CD4-positive, alpha-beta T cell (primary cell): Measurements from ENCODE around the gene THADA. TPM values are rescaled to one million over a fixed set of nuclear protein-coding genes. Genes with fewer than 3 reads are reported as not detected.

Experiments
- ATAC-seq: fragments of 200-7000 bp; cut with Tn5 transposase; one replicate; pipeline ENCODE4 v1.10.0; 2022; ENCODE audit warnings: mild to moderate bottlenecking; ENCODE audit not compliant: poor library complexity
- CTCF ChIA-PET: fragments of 350-600 bp; sonication (Branson Sonifier 250); formaldehyde crosslinking; loops from one replicate; lab custom pipeline; 2021; ENCODE audit warnings: antibody characterized with exemption, inconsistent platforms; lab: Charles Lee
- POLR2A ChIA-PET: fragments of 350-600 bp; sonication (Branson Sonifier 250); formaldehyde crosslinking; loops from one replicate; lab custom pipeline; 2021; ENCODE audit warnings: antibody characterized with exemption, inconsistent platforms; lab: Charles Lee
- DNase-seq, 14 experiments: peaks; one replicate each; pipeline ENCODE4 v3.0.0-alpha.2; 2013 to 2020; ENCODE audit warnings: mixed read lengths in 2 of 14
- H3K27ac ChIP-seq, 2 donors: one replicate each; pipeline versions ENCODE4 v1.5.1 to v1.7.0; 2013; ENCODE audit warnings: low read length in 2 of 2, low read depth in 1 of 2, mild to moderate bottlenecking in 1 of 2
- H3K27me3 ChIP-seq, 2 experiments: 1 replicate in 1 of 2; 2 replicates in 1 of 2; pipeline versions ENCODE4 v1.6.1 to v1.7.0; 2013; ENCODE audit warnings: low read length in 2 of 2, control low read depth in 1 of 2, mild to moderate bottlenecking in 1 of 2, moderate library complexity in 1 of 2; ENCODE audit not compliant: insufficient read depth in 2 of 2, control insufficient read depth in 1 of 2
- H3K36me3 ChIP-seq: one replicate; pipeline ENCODE4 v1.6.1; 2013; ENCODE audit warnings: low read length, control low read depth; ENCODE audit not compliant: insufficient read depth
- H3K4me1 ChIP-seq: one replicate; pipeline ENCODE4 v1.6.1; 2013; ENCODE audit warnings: low read length, control low read depth; ENCODE audit not compliant: insufficient read depth
- H3K4me3 ChIP-seq: one replicate; pipeline ENCODE4 v1.5.1; 2013; ENCODE audit warnings: mild to moderate bottlenecking, low read length, moderate library complexity
- H3K9me3 ChIP-seq, 2 experiments: 1 replicate in 1 of 2; 2 replicates in 1 of 2; pipeline versions ENCODE4 v1.6.1 to v1.7.0; 2013; ENCODE audit warnings: low read length in 2 of 2, mild to moderate bottlenecking in 2 of 2, control low read depth in 1 of 2, moderate library complexity in 1 of 2; ENCODE audit not compliant: control insufficient read depth in 1 of 2, insufficient read depth in 1 of 2
- H3K27ac Mint-ChIP-seq: one replicate; pipeline ENCODE4 v1.8.0; 2020; ENCODE audit warnings: mixed read lengths
- H3K27me3 Mint-ChIP-seq: one replicate; pipeline ENCODE4 v1.8.0; 2021; ENCODE audit warnings: mixed read lengths
- H3K36me3 Mint-ChIP-seq: one replicate; pipeline ENCODE4 v1.8.0; 2021; ENCODE audit warnings: low read depth, mixed read lengths
- H3K4me1 Mint-ChIP-seq: one replicate; pipeline ENCODE4 v1.8.0; 2021; ENCODE audit warnings: low read depth, mixed read lengths
- H3K4me3 Mint-ChIP-seq: one replicate; pipeline ENCODE4 v1.8.0; 2020; ENCODE audit warnings: mild to moderate bottlenecking, mixed read lengths
- H3K9me3 Mint-ChIP-seq: one replicate; pipeline ENCODE4 v1.8.0; 2020; ENCODE audit warnings: mixed read lengths
- CTCF ChIP-seq: fragments of 200-600 bp; IDR thresholded peaks from one replicate; pipeline ENCODE4 v1.8.0; 2022; ENCODE audit warnings: antibody characterized with exemption, mild to moderate bottlenecking
- intact Hi-C, 2 experiments: fragments of 100-400 bp; cut with DNase I in 1 of 2; cut with micrococcal nuclease in 1 of 2; formaldehyde crosslinking; loops; one replicate each; pipeline versions ENCODE4 v1.15.1 to v1.9.0; 2023 to 2025; cut with DNase I, micrococcal nuclease
- total RNA-seq, 174 experiments: library from RNA in 2 of 174; stranded (reverse) in 2 of 174; gene quantifications; one replicate each; pipeline ENCODE4 v1.2.3 and lab custom pipeline; 2021 to 2026

THADA gene
- total RNA-seq, 2 experiments from 2014 or later, result 29.3 to 32.9 TPM

DNA sequence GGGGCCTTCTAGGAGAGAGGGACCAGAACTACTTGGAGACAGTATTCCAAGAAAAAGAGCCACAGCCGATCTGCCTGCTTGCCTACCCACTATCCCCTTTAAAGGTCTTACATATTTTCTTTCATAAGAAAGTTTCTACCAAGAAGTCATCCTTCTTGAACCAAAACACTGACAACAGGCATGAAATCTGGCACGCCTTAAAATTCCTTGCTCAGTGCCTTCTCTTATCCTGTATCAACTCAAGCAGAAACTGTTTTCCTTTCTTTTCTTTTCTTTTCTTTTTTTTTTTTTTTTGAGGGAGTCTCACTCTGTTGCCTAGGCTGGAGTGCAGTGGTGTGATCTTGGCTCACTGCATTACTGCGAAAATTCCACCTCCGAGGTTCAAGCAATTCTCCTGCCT lies 321.1 kb downstream of the THADA start:
- peaks cover 74% of the 10 kb centered on the region for H3K36me3 Mint-ChIP-seq
- Histone ChIP-seq H3K4me1 (no peaks in the 10 kb centered on the region), H3K9me3 (no peaks in the 10 kb centered on the region), H3K36me3 (peaks cover 29% of the 10 kb centered on the region), H3K27me3 (no peaks in the 10 kb centered on the region), H3K4me3 (no peak overlapping the region), H3K27ac (no peak overlapping the region)
- intact Hi-C loops, result no loop called here
- H3K27me3 Mint-ChIP-seq, result no peaks in the 10 kb centered on the region
- no peak overlapping the region for H3K4me3 Mint-ChIP-seq
- TF ChIP-seq CTCF, result no peak
- H3K27ac Mint-ChIP-seq, result no peak overlapping the region
- ATAC-seq (no peak), DNase-seq (no peak)
- ChIA-PET POLR2A (interaction anchor here (0.6 kb wide), 1 partner anchor 52 kb away, joined by 3 read pairs; no protein-coding TSS in a partner anchor), CTCF (no interaction called here)
- no peaks in the 10 kb centered on the region for H3K4me1 Mint-ChIP-seq
- H3K9me3 Mint-ChIP-seq, result no peaks in the 10 kb centered on the region

DNA sequence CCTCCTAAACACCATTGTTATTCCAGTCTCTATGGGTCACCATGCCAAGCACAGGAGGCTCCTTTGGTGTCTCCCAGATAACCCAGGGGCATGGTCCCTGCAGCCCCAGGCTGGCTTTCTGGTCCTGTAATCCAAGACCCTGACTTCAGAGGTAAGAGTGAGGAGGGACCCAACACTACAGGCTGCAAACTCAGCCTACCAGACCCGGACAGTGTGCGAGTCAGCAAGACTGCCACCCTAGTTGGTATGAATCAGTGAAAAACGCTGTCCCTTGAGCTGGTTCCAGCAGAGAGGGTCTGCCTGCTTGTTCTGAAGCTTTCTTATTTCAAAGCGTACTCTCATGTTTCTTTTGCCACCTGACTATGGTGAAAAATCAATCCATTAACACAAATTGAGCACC lies 321.8 kb downstream of the THADA start:
- Histone ChIP-seq H3K4me3 (no peak overlapping the region), H3K9me3 (no peaks in the 10 kb centered on the region), H3K36me3 (peaks cover 27% of the 10 kb centered on the region), H3K4me1 (no peaks in the 10 kb centered on the region), H3K27ac (no peak overlapping the region), H3K27me3 (no peaks in the 10 kb centered on the region)
- no peak for TF ChIP-seq CTCF
- H3K36me3 Mint-ChIP-seq, result peaks cover 74% of the 10 kb centered on the region
- ATAC-seq (no peak), DNase-seq (no peak)
- CTCF ChIA-PET, result no interaction called here
- no peak overlapping the region for H3K4me3 Mint-ChIP-seq
- intact Hi-C loops, result no loop called here
- H3K27ac Mint-ChIP-seq, result no peak overlapping the region
- POLR2A ChIA-PET, result interaction anchor here (0.6 kb wide), 1 partner anchor 51 kb away, joined by 3 read pairs; no protein-coding TSS in a partner anchor
- H3K27me3 Mint-ChIP-seq, result no peaks in the 10 kb centered on the region
- no peaks in the 10 kb centered on the region for H3K4me1 Mint-ChIP-seq
- H3K9me3 Mint-ChIP-seq, result no peaks in the 10 kb centered on the region

GRCh38 chr2:43273529-43273928 lies 322.3 kb downstream of the THADA start:
- ATAC-seq, result no peak
- Mint-ChIP-seq H3K36me3 (peaks cover 74% of the 10 kb centered on the region), H3K4me3 (no peak overlapping the region), H3K27me3 (no peaks in the 10 kb centered on the region), H3K9me3 (no peaks in the 10 kb centered on the region), H3K27ac (no peak overlapping the region), H3K4me1 (no peaks in the 10 kb centered on the region)
- Histone ChIP-seq H3K27me3 (no peaks in the 10 kb centered on the region), H3K4me3 (no peak overlapping the region), H3K27ac (no peak overlapping the region), H3K4me1 (no peaks in the 10 kb centered on the region), H3K36me3 (peaks cover 27% of the 10 kb centered on the region), H3K9me3 (no peaks in the 10 kb centered on the region)
- intact Hi-C loops, result no loop called here
- DNase-seq, result no peak
- no peak for TF ChIP-seq CTCF
- CTCF ChIA-PET, result no interaction called here
- POLR2A ChIA-PET, result no interaction called here
